SHP77 treated with DMSO at 0.1 percent for 48 hours (cell line): ENCODE results near the gene LYZL1.
A peak's percentile ranks its signal among the peaks of the same experiment; 100 is the strongest.
"Not testable (repeated sequence)": the region's sequence is repeated elsewhere in the genome, so short reads cannot be mapped to it uniquely, and the experiment has no call there.

Experiments used
- DNase-seq: peaks from one replicate; lab custom pipeline; 2025; lab: John Stamatoyannopoulos, UW

The LYZL1 gene

DNA sequence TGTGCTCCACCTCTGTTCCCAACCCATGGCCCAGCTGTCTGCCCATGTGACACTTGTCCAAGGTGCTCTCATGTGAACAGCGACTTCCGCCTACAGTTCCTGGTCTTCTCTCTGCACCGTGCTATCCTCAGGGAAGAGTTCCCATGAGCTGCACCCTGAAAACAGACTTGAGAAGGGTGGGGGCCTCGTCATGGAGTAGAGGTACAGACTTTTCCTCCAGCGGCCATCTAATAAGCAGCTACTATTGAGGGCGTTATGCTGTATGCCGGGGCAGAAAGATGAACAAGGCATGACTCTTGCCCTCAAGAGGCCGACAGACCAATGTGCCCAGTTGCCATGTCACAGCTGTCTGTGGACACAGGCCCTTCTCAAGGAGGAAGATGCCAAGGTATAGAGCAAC, 25.4 kb upstream of the LYZL1 start:
- no peak for DNase-seq

DNA sequence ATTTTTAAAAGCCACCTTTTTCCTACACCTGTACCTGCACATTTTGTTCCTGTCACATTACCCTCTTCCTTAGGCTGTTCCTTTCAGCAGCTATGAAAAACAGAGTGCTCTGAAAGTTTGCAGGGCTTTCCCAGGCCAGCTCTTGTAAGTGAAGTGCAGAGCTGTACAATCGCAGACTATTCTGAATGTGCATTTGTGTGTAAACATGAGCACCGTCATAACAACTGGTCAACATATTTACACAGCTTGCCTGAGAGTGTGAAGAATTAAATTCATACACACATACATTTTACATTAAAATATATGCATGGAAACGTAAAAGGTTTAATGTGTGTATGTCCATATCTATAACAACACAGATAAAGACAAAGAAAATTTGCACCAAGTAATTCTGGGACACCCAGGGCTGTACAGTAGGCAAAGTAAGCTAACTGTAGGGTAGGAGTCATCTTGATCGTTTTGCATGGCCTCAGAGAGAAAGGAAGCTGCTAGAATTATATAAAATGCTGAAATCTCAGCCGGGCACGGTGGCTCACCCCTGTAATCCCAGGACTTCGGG, 23.6 kb upstream of the LYZL1 start:
- DNase-seq, result no peak

DNA sequence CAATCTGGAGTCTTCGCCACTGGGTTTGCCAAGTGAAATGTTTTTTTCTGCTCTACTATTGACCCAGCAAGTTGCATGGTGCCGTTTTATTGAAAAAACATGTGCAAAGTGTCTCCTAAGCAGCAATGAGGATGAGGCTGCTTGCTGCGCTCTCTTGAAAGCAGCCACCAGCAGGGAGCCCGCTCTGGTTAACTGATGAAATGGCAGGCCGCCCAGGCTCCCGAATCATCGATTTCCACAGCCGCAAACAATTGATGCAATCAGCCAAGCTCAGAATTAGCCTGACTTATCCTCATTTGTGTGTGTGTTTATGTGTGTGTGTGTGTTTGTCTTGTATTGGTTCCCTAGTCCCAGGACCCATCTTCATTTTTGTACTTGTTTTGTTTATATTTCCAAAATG, 22.2 kb upstream of the LYZL1 start:
- DNase-seq, result no peak

DNA sequence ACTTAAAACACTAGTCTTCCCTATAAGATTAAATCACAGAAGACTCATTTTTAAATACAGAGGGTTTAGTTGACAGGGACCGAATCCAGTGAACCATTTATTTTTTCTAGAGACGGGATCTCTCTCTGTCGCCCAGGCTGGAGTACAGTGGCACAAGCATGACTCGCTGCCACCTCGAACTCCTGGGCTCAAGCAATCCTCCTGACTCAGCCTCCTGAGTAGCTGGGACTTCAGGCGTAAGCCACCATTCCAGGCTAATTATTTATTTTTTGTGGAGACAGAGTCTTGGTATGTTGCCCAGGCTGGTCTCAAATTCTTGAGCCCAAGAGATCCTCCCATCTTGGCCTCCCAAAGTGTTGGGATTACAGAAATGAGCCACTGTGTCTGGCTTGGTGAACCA, 20.9 kb upstream of the LYZL1 start:
- DNase-seq, result no peak

DNA sequence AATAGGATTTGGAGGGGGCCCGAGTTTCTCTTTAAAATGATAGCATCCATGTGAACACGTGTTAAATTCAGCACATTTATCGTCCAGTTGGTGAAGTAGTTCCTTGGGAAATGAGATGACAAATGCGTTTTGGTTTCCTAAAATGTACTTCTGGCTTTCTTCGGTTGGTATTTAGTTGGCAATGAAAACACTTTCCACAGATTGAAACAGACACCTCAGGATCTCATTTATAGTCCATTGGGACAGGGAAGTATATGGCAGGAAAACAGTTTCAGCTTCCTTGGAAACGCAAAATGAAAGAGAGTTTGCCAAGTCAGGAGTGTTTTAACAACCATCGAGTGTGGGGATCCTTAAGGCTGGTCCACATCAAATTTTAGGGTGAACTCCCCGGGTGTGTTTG, 19.4 kb upstream of the LYZL1 start:
- no peak for DNase-seq

DNA sequence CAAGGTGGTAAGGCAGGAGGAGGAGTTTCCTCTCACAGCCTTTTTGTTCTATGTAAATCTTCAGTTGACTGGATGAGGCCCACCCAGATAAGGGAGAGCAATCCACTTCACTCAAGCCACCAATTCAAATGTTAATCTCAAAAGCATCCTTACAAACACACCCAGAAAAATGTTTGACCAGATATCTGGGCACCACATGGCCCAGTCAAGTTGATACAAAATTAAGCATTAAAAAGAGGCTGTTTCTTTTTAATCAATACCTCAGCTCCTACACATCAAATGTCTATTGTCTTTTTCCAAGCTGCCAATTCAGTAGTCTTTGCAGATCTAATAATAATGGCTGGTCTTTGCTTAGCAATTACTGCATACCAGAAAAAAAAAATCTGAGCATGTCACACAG, 18.0 kb upstream of the LYZL1 start:
- no peak for DNase-seq

DNA sequence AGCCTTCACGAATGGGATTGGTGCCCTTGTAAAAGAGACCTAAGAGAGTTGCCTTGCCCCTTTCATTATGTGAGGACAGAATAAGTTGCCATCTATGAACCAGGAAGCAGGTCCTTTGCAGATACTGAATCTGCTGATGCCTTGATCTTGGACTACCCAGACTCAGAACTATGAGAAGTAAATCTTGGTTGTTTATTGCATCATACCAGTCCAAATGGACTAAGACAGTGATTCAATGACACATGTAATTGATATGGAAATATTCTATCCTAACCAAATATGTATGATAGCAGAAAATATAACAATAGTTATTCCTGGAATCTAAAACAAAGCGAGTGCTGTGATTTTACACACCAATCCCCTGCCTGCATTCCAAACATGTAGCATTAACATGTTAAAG, 17.0 kb upstream of the LYZL1 start:
- DNase-seq, result no peak

DNA sequence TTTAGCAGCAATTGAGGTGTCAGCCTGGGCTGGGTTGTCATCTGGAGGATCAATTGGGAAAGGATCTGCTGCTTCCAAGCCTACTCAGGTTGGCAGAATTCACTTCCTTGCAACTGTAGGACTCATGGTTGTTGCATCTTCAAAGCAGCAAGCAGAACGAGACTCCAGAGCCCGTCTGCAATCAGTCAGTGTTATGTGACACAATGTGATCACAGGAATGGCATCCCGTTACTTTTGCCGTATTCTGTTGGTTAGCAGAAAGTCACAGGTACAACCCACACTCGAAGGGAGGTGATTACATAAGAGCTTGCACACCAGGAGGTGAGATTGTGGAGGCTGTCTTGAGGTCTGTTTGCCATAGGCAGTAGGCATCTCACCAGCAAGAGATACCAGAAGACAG, 15.4 kb upstream of the LYZL1 start:
- no peak for DNase-seq

DNA sequence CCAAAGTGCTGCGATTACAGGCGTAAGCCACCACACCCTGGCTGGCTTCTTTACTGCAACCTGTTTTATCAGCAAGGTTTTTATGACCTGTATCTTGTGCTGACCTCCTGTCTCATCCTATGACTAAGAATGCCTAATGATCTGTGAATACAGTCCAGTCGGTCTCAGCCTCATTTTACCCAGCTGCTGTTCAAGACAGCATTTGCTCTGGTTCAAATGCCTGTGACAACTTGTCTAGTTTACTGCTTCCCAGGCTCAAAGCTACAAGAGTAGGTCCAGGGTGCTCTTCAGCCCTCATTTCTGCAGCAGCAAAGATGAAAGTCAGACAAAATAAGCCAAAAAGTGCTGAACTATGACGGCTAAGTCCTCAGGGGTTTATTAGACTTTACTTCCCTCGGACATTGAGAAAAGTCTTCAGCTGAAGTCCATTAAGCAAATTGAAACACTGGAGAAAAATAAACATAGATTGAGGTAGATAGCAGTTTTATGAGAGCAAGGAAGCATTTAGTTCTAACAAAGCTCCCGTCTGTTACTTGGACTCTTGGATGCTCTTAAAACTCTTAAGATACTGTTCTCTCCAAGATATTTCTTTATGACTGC, 12.5 kb upstream of the LYZL1 start:
- DNase-seq, result no peak

DNA sequence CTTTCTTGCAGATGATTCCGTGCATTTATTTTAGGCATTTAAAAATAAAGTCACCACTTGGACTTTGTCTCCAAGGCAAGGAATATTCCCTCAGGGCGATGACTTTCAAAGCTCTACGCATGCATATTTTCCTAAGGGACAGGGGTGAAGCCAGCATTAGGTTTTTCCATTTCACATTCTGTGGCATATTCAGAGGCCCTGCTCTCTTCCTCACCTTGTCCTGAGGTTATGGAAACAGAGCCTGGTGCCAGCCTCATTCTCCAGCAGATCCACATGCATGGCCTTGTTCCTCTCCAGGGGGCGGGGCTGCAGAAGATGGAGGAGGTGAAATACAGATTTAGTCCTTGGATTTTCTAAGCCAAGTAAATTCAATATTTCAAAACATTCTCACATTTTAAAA, 11.6 kb upstream of the LYZL1 start:
- no peak for DNase-seq

DNA sequence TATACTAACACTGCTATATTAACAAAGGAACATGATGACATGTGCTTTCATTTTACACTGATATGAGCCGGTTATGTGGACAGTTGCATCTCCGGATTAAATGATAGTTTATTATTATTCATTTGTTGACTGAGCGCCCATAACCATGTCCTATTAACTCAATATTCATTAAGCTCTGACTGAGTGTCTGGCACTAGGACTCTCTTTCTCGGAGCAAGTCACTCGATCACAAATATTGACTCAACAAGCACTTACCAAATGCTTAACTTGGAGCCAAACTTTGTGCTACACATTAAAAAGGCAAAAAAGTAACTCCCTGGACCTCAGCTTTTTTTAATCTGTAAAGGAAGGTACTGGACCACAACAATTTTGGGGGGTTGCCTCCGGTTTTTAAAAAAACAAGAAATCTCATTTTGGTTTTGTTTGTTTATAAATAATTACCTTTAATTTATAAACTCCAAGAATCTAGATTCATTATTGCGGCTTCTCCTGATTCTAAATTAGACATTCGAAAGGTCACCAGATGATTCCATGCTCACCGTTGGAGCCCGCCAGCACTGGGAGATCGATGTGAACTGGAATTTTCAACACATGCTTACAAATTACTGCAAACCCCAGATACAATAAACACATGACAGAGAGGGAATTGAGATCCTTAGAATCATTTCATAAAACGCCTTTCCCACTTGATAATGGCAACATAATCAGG, 8.9 kb upstream of the LYZL1 start:
- DNase-seq, result no peak

DNA sequence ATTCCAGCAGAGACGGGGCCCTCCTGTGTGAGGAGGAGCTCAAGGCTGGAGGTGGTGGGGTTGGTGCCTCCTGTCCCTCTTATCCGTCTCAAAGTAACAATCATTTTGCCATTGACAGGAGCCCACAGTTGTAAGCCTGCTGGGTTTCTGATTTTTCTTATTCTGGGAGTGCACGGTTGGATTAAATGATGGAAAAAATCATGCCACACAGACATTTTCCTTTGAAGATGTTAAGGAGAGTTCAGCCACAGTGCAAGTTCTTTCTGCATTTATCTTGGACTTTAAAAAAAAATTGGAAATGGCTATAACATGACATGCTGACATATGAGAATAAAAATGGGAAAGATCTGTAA, 8.4 kb upstream of the LYZL1 start:
- DNase-seq, result no peak

DNA sequence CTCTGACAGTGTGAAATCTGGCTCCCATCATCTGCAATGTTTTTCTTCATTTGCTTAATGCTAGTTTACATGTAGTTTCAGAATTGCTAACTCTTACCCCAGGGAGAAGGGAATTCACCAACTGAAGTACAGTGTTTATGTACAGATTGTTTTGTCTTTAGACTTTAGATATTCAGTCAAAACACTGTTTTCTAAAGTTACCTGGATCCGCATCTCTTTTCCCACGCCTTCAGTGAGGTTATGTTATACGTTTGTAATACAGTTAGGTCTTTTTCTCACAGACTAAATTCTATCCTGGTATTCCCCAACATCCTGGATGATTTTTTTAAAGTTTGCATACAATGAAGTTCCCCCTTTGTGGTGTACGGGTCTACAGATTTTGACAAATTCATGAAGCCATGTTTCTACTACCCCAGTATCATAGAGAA, 3.2 kb upstream of the LYZL1 start:
- no peak for DNase-seq

DNA sequence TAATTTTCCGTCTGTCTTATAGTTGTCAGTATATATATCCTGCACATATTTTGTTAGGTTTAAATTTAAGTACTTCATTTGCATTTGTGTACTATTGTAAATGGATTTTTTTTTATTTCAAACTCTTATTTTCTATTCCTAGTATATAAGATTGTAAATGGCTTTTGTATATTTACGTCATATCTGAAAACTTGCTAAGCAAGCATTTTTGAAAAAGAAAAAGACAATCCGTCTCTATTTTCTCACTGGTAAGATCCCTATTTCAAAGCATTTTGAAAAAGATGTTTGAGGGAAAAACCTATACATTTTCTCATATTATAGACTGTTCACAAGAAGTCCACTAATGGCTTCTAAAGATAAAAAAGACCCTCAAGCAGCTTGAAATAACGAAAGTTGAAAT, 1.2 kb upstream of the LYZL1 start:
- DNase-seq, result no peak

DNA sequence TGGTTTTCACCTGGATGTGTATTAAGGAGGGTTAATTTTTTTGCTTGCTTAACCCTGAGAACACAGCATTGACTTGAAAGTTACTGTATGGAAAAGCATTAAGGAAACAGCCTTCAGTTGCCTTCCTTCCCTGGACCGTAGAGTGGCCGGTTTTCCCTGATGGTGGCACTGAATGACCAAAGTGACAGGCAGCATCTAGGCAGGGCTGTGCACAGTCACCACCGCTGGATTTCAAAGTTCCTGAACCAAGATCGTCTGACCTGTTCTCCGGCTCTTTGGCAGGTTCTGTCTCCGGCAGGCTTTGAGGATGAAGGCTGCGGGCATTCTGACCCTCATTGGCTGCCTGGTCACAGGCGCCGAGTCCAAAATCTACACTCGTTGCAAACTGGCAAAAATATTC, 2.7 kb downstream of the LYZL1 start:
- DNase-seq, result not testable (repeated sequence)

DNA sequence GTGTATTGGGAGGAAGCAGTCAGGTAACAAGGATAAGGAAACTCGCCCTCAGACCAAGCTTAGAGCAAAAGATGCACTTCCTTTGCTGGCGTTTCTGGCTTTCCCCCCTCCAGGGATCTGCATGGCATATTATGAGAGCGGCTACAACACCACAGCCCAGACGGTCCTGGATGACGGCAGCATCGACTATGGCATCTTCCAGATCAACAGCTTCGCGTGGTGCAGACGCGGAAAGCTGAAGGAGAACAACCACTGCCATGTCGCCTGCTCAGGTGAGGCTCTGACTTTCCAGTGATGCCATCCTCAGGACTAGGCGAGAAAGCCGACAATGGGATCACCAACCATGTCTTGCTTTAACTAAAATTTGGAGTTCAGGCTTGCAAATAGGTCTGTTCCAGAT, 3.5 kb downstream of the LYZL1 start:
- DNase-seq, result not testable (repeated sequence)

DNA sequence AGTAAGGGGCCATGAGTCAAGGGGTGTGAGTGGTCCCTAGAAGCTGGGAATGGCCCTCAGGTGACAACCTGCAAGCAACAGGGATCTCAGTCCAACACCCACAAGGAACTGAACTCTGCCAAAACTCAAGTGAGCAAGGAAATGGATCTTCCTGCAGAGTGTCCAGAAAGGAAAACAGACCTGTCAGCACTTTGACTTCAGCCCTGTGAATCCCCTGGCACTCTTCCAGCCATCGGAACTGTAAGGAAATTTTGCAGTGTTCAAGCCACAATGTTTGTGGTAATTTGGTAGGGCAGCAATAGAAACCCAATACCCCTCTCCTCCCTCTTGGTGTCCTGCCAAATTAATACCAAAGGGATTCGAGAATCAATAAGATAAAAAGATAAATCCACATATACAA, 6.9 kb downstream of the LYZL1 start:
- DNase-seq, result no peak

DNA sequence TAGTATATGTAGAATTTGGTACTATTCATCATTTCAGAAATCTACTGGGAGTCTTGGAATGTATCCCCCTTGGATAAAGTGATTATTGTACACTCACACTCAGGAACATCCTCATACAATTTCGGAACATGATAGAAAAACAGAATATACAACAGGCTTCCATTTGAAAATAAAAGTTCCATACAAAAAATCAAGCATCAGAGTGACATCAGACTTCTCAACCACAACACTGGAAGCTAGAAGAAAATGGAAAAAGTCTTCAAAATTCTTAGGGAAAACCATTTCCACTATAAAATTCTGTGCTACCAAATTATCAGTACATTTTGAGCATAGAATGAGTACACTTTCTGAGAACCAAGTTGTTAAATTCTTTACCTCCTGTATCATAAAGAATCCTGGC, 8.8 kb downstream of the LYZL1 start:
- no peak for DNase-seq

DNA sequence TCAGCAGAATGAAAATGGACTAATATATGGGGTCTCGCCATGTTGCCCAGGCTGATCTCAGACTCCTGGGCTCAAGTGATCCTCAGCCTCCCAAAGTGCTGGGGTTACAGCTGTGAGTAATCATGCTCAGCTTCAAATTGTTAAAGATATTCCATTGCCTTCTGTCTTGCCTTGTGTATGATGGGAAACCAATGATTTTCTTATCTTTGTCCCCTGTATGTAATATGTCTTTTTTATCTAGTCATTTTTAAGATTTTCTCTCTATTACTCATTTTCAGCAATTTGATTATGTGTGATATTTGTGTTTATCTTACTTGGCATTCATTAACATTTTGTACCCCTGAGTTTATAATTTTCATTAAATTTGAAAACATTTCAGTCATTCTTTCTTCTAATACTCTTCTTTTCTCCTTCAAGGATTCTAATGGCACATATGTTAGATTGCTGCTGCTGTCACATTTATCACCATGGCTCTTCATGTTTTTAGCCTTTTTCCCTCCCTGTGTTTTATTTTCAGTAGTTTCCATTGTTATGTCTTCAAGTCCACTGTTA, 12.6 kb downstream of the LYZL1 start:
- no peak for DNase-seq

DNA sequence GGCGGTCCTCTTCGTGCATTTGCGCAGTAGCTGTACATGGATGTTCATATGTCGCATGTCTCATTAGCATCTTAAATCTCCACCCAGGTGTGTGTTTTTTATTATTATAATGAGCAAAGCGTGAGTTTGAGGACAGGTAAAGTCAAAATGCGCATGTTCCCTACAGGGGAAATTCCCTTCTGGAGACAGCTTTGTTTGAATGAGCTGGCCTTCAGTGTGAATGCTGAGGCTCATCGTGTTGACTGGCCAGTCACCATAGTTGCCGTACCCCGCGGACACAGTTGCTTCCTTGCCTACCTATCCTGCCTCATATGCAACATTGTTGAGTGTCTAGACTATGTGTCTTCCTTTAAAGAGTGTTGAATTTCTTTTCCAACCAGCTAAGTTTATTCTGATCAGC, 13.6 kb downstream of the LYZL1 start:
- no peak for DNase-seq

DNA sequence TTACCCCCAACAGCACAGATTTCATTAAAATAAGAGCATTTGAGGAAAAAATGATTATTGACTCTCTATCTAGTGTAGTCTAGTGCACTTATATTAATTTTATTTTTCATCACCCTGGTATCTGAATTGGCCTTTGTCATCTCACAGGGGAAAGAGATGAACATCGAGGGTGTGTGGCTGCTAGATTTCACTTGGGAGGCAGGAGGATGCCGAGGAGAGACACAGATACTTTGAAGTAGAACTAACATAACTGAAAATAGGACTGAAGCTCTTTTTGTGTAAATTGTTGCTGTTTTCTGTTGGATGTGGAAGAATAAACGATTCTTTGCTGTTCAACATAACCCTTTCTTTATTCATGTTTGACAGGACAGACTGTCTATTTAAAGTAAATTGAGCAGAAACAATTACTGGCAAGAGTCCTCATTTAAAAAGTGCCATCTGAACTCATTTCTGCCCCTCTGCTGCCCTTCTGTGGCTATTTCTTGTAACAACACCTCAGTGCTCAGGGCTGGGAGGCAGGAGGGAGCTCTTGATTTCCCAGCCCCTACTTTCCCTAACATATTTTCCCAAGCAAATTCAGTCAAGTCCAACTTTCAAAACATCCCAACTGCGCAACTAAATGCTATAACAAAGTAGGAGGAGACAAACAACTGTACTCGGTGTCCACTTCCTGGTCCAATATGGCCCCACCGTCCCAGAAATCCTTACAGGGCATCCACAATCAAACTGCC, 15.6 kb downstream of the LYZL1 start:
- DNase-seq, result peak; percentile 3

DNA sequence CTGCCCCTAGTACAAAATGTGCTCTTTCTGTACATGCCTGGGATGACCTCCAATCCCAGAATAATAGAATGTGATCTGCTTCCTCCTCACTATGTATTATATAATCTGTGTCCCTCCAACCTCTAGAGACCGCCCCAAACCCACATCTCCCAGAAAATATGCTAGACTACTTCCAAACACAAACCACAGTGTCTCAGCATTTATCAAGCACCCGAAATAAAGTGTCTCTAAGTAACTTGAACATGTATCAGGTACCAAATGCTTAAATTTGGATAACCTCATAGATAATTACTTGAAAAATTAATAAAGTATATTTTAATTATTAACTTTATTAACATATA, 16.1 kb downstream of the LYZL1 start:
- no peak for DNase-seq

DNA sequence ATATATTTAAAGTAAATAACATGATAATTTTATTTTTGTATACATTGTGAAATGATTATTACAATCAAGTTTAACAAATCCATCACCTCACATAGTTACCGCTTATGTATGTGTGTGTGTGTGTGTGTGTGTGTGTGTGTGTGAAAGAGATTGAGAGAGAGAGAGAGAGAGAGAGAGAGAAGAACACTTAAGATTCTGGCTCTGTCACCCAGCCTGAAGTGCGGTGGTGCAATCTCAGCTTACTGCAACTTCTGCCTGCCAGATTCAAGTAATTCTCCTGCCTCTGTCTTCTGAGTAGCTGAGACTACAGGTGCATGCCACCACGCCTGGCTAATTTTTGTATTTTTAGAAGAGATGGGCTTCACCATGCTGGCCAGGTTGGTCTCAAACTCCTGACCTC, 17.8 kb downstream of the LYZL1 start:
- no peak for DNase-seq
